ENCODE results near the gene TSHZ1. TPM values are rescaled to one million over a fixed set of nuclear protein-coding genes. Genes with fewer than 3 reads are reported as not detected.

The TSHZ1 gene
- total and polyA plus RNA-seq, 2 of the 8 experiments (the other 6 are each of a cell fraction or from before 2014, with no cell fraction given) = 0.03 to 0.32 TPM

DNA sequence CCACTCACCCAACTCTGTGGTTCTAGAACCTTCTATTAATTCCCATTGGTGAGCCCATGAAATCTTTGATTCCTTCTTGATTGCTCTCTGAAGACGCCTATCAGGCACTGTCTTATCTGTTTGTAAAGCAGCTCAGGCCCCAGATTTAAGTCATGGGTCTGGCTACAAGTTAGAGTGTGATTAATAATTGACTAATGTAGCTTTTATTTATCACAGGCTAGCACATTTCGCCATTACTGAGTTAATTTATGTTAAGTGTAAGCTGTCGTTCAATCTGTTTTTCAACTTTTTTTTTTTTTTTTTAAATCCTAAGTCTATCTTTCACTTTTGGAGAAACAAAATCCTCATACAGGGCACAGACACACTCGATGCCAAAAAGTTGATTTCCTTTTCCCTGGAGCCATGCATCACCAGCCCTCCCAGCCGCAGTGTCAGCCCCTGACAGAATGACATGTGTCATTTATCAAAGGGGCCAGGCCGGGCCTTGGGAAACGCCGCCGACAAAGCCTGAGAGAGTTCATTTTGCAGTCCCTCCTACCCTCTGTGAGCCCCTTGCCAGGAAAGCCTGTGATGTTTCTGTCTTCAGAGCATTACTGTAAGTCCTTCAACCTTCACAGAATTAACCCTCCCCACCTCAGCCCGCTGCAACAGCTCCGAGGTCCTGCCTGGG lies 15.8 kb downstream of the TSHZ1 start:
- Histone ChIP-seq H3K27ac (ENCODE audit: low read depth, low read length) (no peak overlapping the region), H4K20me1 (replicated peaks in 1 of 2; ENCODE audit: control insufficient read depth in 1 of 2, insufficient read depth in 2 of 2, low read length in 2 of 2) (no peaks in the 10 kb centered on the region), H3K79me2 (ENCODE audit: control insufficient read depth in 1 of 2, insufficient read depth in 2 of 2, low read length in 2 of 2) (no peaks in the 10 kb centered on the region), H3K4me3 (ENCODE audit: extremely low read depth in 1 of 4, insufficient read depth in 2 of 4, low read depth in 3 of 4, low read length in 4 of 4) (no peak overlapping the region), H2AK5ac (ENCODE audit: low read depth, low read length) (no peak overlapping the region), H3K4ac (replicated peaks; ENCODE audit: insufficient read length, low read depth, low read length) (no peak overlapping the region), H3K79me1 (ENCODE audit: low read depth, low read length) (no peaks in the 10 kb centered on the region), H3K4me1 (replicated peaks in 1 of 4; ENCODE audit: control insufficient read depth in 3 of 4, insufficient read depth in 4 of 4, low read length in 3 of 4) (no peaks in the 10 kb centered on the region), H3K56ac (replicated peaks; ENCODE audit: insufficient read length, low read depth, low read length) (no peak overlapping the region), H2AFZ (ENCODE audit: low read length) (no peak overlapping the region; the same call in 1 of the 2 replicates), H4K5ac (ENCODE audit: insufficient read length, low read depth, low read length) (no peak overlapping the region), H4K91ac (replicated peaks; ENCODE audit: insufficient read length, low read length) (no peak overlapping the region), H3K23ac (ENCODE audit: insufficient read length) (no peak overlapping the region), H2BK20ac (ENCODE audit: low read length) (no peak overlapping the region), H3K23me2 (ENCODE audit: low read depth, low read length) (no peaks in the 10 kb centered on the region), H2BK15ac (ENCODE audit: low read length) (no peak overlapping the region), H3K14ac (ENCODE audit: insufficient read length) (no peak overlapping the region), H3K4me2 (ENCODE audit: insufficient read depth in 1 of 2, low read depth in 2 of 2, low read length in 2 of 2) (no peak overlapping the region), H3K36me3 (ENCODE audit: control insufficient read depth in 2 of 4, insufficient read depth in 4 of 4, low read length in 3 of 4) (no peaks in the 10 kb centered on the region), H4K8ac (ENCODE audit: extremely low read depth, insufficient read depth, low read length) (no peak overlapping the region), H2BK5ac (ENCODE audit: low read depth, low read length) (no peak overlapping the region), H3K27me3 (replicated peaks in 1 of 4; ENCODE audit: control insufficient read depth in 3 of 4, extremely low read depth in 1 of 4, insufficient read depth in 3 of 4, low read length in 3 of 4) (no peaks in the 10 kb centered on the region), H3K18ac (ENCODE audit: extremely low read depth, low read length) (no peak overlapping the region), H3K9ac (replicated peaks in 1 of 4; ENCODE audit: extremely low read depth in 1 of 4, low read depth in 3 of 4, low read length in 3 of 4) (no peak overlapping the region), H2BK120ac (replicated peaks; ENCODE audit: low read depth, low read length) (no peak overlapping the region), H3K9me3 (ENCODE audit: insufficient read depth in 2 of 2, low read depth in 1 of 2, low read length in 1 of 2) (no peaks in the 10 kb centered on the region), H2BK12ac (ENCODE audit: low read depth, low read length) (no peak overlapping the region)
- DNase-seq (ENCODE audit: low read depth in 1 of 2, low spot score in 2 of 2) (no peak), FAIRE-seq (no peak)
- CTCF ChIA-PET (ENCODE audit: partially characterized antibody) = interaction anchor here (0.6 kb wide), 1 partner anchor 1030 kb away, joined by 3 read pairs; no protein-coding TSS in a partner anchor
- POLR2A ChIA-PET (ENCODE audit: partially characterized antibody) = no interaction called here
- 87% methylated on average over 11 of the region's 11 CpGs; no CpG with 5 or more reads in 1 of the 2 experiments for WGBS, 2 experiments (ENCODE audit: extremely low coverage in 1 of 2, insufficient coverage in 1 of 2, insufficient read length in 1 of 2, insufficient replicate concordance in 2 of 2, low coverage in 1 of 2, low lambda C conversion rate in 2 of 2, missing lambda C conversion rate in 1 of 2)
- TF ChIP-seq PHF8 (conservative IDR thresholded peaks at IDR 0.05; ENCODE audit: low read depth, low read length) (no peak), CHD2 (IDR thresholded peaks at IDR 0.05; ENCODE audit: low read length) (no peak), RXRA (IDR thresholded peaks at IDR 0.05; ENCODE audit: insufficient read depth, low read depth, low read length) (no peak), TBP (IDR thresholded peaks at IDR 0.05; ENCODE audit: low read depth, low read length) (no peak), TAF7 (optimal IDR thresholded peaks at IDR 0.05; ENCODE audit: borderline replicate concordance, low read depth, low read length) (no peak), EGR1 (IDR thresholded peaks at IDR 0.05; ENCODE audit: borderline replicate concordance, low read depth, low read length) (no peak), RNF2 (IDR thresholded peaks at IDR 0.05; ENCODE audit: borderline replicate concordance, low read depth, low read length, missing control alignments, poor library complexity, severe bottlenecking) (no peak), RBBP5 (IDR thresholded peaks at IDR 0.05; ENCODE audit: borderline replicate concordance, low read depth, low read length) (no peak), NANOG (IDR thresholded peaks at IDR 0.05; ENCODE audit: insufficient read depth, low read depth, low read length, poor library complexity, severe bottlenecking) (no peak)
- TF ChIP-seq, protein P1, sequence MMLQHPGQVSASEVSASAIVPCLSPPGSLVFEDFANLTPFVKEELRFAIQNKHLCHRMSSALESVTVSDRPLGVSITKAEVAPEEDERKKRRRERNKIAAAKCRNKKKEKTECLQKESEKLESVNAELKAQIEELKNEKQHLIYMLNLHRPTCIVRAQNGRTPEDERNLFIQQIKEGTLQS (IDR thresholded peaks at IDR 0.05; ENCODE audit: insufficient read depth, low read depth, low read length) = no peak
